ENCODE measurements around the gene GPR17. TPM values are rescaled to one million over a fixed set of nuclear protein-coding genes. Genes with fewer than 3 reads are reported as not detected.

GPR17 gene
- total and polyA plus RNA-seq, 9 of the 15 experiments (the other 6 are each of a cell fraction or from before 2014, with no cell fraction given), result not detected

DNA sequence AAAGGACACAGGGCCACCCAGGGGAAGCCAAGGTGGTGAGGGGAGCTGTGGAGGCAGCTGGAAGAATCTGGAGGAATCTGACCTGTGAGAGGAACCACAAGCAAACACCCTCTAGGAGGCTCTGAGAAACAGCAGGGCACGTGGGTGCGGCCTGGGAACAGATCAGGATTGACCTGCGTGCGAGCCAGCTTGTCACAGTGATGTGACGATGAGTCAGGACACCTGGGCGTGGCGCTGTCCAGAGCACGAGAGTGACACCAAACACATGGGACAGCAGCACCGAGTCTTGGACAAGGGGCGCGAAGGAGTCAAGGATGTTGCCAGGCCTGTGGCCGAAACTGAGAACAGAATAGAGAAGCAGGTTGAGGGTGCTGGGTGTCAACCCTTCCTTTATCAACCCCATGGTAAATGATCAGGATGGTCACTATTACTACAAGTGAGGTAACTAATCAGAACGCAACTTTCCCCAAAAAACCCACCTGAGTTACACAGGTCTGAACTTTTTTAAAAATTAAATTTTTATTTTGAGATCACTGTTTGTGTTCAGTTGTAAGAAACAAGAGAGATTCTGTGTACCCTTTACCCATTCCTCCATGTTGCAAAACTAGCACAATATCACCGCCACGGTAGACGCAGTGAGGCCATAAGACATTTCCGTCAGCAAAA, 54.7 kb downstream of the GPR17 start (continued):
- no peak for TF ChIP-seq NCOA2 (IDR thresholded peaks at IDR 0.05; ENCODE audit: partially characterized antibody in 2 of 2)
- peak; percentile 97 for TF ChIP-seq MYC (IDR thresholded peaks at IDR 0.05; ENCODE audit: low read depth, low read length)
- no peak for TF ChIP-seq MYC (CRISPR knock-in tag; IDR thresholded peaks at IDR 0.05; ENCODE audit: borderline replicate concordance, low read depth)
- no peak; the same call in 1 of the 2 replicates for TF ChIP-seq FOXK1 (CRISPR knock-in tag; IDR thresholded peaks at IDR 0.05; ENCODE audit: borderline replicate concordance)
- TF ChIP-seq SMC3 (conservative IDR thresholded peaks at IDR 0.05; ENCODE audit: insufficient read depth, low read depth, low read length), result 0 out of 2 replicates have a peak, but pooled peaks have one; percentile 15
- TF ChIP-seq ZNF584 (CRISPR knock-in tag; IDR thresholded peaks at IDR 0.05; ENCODE audit: low read depth), result peak; percentile 59; the same call in 1 of the 2 replicates
- TF ChIP-seq FOSL1 (tag; conservative IDR thresholded peaks at IDR 0.05), result peak; percentile 96
- no peak for TF ChIP-seq ZNF212 (CRISPR knock-in tag; IDR thresholded peaks at IDR 0.05)
- 0 out of 4 replicates have a peak, but pooled peaks of 1 of the 2 experiments have one; percentile 17 for TF ChIP-seq SIX5 (IDR thresholded peaks at IDR 0.05; ENCODE audit: borderline replicate concordance in 1 of 2, insufficient read depth in 1 of 2, low read depth in 1 of 2, low read length in 2 of 2)
- peak; percentile 94 for TF ChIP-seq CTBP1 (IDR thresholded peaks at IDR 0.05; ENCODE audit: borderline replicate concordance)
- no peak for TF ChIP-seq ZNF12 (CRISPR knock-in tag; IDR thresholded peaks at IDR 0.05)
- TF ChIP-seq ARNT (IDR thresholded peaks at IDR 0.05), result peak; percentile 36 to 42; a peak in 2 of 4 replicates
- peak; percentile 84 for TF ChIP-seq ZEB2 (IDR thresholded peaks at IDR 0.05)
- no peak for TF ChIP-seq ATF1 (CRISPR knock-in tag; IDR thresholded peaks at IDR 0.05)
- peak; percentile 92 for TF ChIP-seq ATF1 (tag; IDR thresholded peaks at IDR 0.05)
- TF ChIP-seq, protein P1, sequence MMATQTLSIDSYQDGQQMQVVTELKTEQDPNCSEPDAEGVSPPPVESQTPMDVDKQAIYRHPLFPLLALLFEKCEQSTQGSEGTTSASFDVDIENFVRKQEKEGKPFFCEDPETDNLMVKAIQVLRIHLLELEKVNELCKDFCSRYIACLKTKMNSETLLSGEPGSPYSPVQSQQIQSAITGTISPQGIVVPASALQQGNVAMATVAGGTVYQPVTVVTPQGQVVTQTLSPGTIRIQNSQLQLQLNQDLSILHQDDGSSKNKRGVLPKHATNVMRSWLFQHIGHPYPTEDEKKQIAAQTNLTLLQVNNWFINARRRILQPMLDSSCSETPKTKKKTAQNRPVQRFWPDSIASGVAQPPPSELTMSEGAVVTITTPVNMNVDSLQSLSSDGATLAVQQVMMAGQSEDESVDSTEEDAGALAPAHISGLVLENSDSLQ (IDR thresholded peaks at IDR 0.05), result peak; percentile 95
- TF ChIP-seq PHB (CRISPR knock-in tag; IDR thresholded peaks at IDR 0.05), result no peak
- peak; percentile 88 for TF ChIP-seq KAT7 (CRISPR knock-in tag; IDR thresholded peaks at IDR 0.05; ENCODE audit: borderline replicate concordance)
- TF ChIP-seq, protein P2, sequence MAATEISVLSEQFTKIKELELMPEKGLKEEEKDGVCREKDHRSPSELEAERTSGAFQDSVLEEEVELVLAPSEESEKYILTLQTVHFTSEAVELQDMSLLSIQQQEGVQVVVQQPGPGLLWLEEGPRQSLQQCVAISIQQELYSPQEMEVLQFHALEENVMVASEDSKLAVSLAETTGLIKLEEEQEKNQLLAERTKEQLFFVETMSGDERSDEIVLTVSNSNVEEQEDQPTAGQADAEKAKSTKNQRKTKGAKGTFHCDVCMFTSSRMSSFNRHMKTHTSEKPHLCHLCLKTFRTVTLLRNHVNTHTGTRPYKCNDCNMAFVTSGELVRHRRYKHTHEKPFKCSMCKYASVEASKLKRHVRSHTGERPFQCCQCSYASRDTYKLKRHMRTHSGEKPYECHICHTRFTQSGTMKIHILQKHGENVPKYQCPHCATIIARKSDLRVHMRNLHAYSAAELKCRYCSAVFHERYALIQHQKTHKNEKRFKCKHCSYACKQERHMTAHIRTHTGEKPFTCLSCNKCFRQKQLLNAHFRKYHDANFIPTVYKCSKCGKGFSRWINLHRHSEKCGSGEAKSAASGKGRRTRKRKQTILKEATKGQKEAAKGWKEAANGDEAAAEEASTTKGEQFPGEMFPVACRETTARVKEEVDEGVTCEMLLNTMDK (IDR thresholded peaks at IDR 0.05; ENCODE audit: borderline replicate concordance, insufficient read depth, low read depth, low read length, poor library complexity, severe bottlenecking), result no peak
- TF ChIP-seq, protein P3, sequence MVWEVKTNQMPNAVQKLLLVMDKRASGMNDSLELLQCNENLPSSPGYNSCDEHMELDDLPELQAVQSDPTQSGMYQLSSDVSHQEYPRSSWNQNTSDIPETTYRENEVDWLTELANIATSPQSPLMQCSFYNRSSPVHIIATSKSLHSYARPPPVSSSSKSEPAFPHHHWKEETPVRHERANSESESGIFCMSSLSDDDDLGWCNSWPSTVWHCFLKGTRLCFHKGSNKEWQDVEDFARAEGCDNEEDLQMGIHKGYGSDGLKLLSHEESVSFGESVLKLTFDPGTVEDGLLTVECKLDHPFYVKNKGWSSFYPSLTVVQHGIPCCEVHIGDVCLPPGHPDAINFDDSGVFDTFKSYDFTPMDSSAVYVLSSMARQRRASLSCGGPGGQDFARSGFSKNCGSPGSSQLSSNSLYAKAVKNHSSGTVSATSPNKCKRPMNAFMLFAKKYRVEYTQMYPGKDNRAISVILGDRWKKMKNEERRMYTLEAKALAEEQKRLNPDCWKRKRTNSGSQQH (CRISPR knock-in tag; IDR thresholded peaks at IDR 0.05), result no peak
- peak; percentile 66 for TF ChIP-seq HCFC1 (IDR thresholded peaks at IDR 0.05; ENCODE audit: low read depth, low read length)
- TF ChIP-seq GATAD2A (IDR thresholded peaks at IDR 0.05), result no peak
- no peak for TF ChIP-seq POLR2G (IDR thresholded peaks at IDR 0.05; ENCODE audit: low read depth, low read length)
- TF ChIP-seq, protein P4, sequence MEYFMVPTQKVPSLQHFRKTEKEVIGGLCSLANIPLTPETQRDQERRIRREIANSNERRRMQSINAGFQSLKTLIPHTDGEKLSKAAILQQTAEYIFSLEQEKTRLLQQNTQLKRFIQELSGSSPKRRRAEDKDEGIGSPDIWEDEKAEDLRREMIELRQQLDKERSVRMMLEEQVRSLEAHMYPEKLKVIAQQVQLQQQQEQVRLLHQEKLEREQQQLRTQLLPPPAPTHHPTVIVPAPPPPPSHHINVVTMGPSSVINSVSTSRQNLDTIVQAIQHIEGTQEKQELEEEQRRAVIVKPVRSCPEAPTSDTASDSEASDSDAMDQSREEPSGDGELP (CRISPR knock-in tag; IDR thresholded peaks at IDR 0.05; ENCODE audit: borderline replicate concordance), result peak; percentile 94

Measured in K562 (cell line).